Endodermal cell (in vitro differentiated cells): ENCODE measurements around the gene CLCNKA. TPM values are rescaled to one million over a fixed set of nuclear protein-coding genes. Genes with fewer than 3 reads are reported as not detected.

Experiments
- DNase-seq: peaks from one replicate; pipeline ENCODE4 v3.0.0-alpha.2; 2017
- H3K27ac ChIP-seq: 2 replicates; pipeline ENCODE4 v1.5.1; 2013; ENCODE audit warnings: mild to moderate bottlenecking, low read depth, low read length, moderate library complexity
- H3K27me3 ChIP-seq: 2 replicates; pipeline ENCODE4 v1.6.1; 2013; ENCODE audit warnings: mild to moderate bottlenecking, low read length, moderate library complexity; ENCODE audit not compliant: insufficient read depth, control insufficient read depth, poor library complexity, severe bottlenecking
- H3K36me3 ChIP-seq: 2 replicates; pipeline ENCODE4 v1.7.0; 2013; ENCODE audit warnings: mild to moderate bottlenecking, low read length, moderate library complexity; ENCODE audit not compliant: control insufficient read depth, insufficient read depth
- H3K4me1 ChIP-seq: one replicate; pipeline ENCODE4 v1.7.0; 2013; ENCODE audit warnings: low read length; ENCODE audit not compliant: control insufficient read depth, insufficient read depth
- H3K4me3 ChIP-seq: 2 replicates; pipeline ENCODE4 v1.5.1; 2013; ENCODE audit warnings: mild to moderate bottlenecking, low read length, moderate library complexity
- H3K9ac ChIP-seq: 2 replicates; pipeline ENCODE4 v1.6.1; 2013; ENCODE audit warnings: mild to moderate bottlenecking, low read length, moderate library complexity; ENCODE audit not compliant: poor library complexity, severe bottlenecking; ENCODE audit errors: extremely low read depth
- H3K9me3 ChIP-seq: 2 replicates; pipeline ENCODE4 v1.6.1; 2013; ENCODE audit warnings: mild to moderate bottlenecking, low read length, moderate library complexity; ENCODE audit not compliant: control insufficient read depth
- H3K27ac Mint-ChIP-seq: 2 replicates; pipeline ENCODE4 v1.8.0; 2020; ENCODE audit warnings: mixed read lengths
- H3K27me3 Mint-ChIP-seq: 2 replicates; pipeline ENCODE4 v1.8.0; 2021; ENCODE audit warnings: mild to moderate bottlenecking, mixed read lengths; ENCODE audit not compliant: insufficient read depth
- H3K36me3 Mint-ChIP-seq: 2 replicates; pipeline ENCODE4 v1.8.0; 2020; ENCODE audit warnings: low read depth, mixed read lengths
- H3K4me1 Mint-ChIP-seq: 2 replicates; pipeline ENCODE4 v1.8.0; 2020; ENCODE audit warnings: mixed read lengths
- H3K4me3 Mint-ChIP-seq: 2 replicates; pipeline ENCODE4 v1.8.0; 2020; ENCODE audit warnings: mild to moderate bottlenecking, moderate library complexity, mixed read lengths
- H3K9me3 Mint-ChIP-seq: 2 replicates; pipeline ENCODE4 v1.8.0; 2020; ENCODE audit warnings: mild to moderate bottlenecking, mixed read lengths
- WGBS, 2 experiments: methylation state at CpG; one replicate each; pipeline versions ENCODE4 v1.1.5 to v1.1.7; 2013; ENCODE audit warnings: missing lambda C conversion rate in 2 of 2, mixed read lengths in 1 of 2; ENCODE audit not compliant: insufficient coverage in 1 of 2, insufficient read length in 1 of 2; 5-methylcytosine and 5-hydroxymethylcytosine counted together
- total RNA-seq, 2 donors: library from RNA; stranded (reverse); fragmentation: NEBNext Ultra II Directional in 1 of 2; extraction: Animal tissue kit (Norgen Biotek cat#: 25700) in 1 of 2; gene quantifications; 2 replicates in 1 of 2; 3 replicates in 1 of 2; pipeline ENCODE4 v1.2.1, GENCODE V29; 2021
- TF ChIP-seq, protein P1 (sequence below): fragments of 200-600 bp; sonication (generic); conservative IDR thresholded peaks from 2 replicates; pipeline ENCODE4 v1.5.0; 2021; ENCODE audit warnings: antibody characterized with exemption, mild to moderate bottlenecking

The CLCNKA gene
- total RNA-seq, 2 donors from 2014 or later: 3.2 to 3.5 TPM

GRCh38 chr1:15988856-15989736 is 32.7 kb upstream of the CLCNKA start:
- Histone ChIP-seq H3K4me1 (no peaks in the 10 kb centered on the region), H3K9me3 (no peaks in the 10 kb centered on the region), H3K27ac (no peak overlapping the region), H3K9ac (no peak overlapping the region), H3K36me3 (no peaks in the 10 kb centered on the region), H3K27me3 (no peaks in the 10 kb centered on the region), H3K4me3 (no peak overlapping the region)
- TF ChIP-seq, protein P1, sequence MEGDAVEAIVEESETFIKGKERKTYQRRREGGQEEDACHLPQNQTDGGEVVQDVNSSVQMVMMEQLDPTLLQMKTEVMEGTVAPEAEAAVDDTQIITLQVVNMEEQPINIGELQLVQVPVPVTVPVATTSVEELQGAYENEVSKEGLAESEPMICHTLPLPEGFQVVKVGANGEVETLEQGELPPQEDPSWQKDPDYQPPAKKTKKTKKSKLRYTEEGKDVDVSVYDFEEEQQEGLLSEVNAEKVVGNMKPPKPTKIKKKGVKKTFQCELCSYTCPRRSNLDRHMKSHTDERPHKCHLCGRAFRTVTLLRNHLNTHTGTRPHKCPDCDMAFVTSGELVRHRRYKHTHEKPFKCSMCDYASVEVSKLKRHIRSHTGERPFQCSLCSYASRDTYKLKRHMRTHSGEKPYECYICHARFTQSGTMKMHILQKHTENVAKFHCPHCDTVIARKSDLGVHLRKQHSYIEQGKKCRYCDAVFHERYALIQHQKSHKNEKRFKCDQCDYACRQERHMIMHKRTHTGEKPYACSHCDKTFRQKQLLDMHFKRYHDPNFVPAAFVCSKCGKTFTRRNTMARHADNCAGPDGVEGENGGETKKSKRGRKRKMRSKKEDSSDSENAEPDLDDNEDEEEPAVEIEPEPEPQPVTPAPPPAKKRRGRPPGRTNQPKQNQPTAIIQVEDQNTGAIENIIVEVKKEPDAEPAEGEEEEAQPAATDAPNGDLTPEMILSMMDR: no peak
- Mint-ChIP-seq H3K27ac (no peak overlapping the region), H3K36me3 (no peaks in the 10 kb centered on the region), H3K4me3 (no peak overlapping the region), H3K9me3 (no peaks in the 10 kb centered on the region), H3K27me3 (peaks cover 8% of the 10 kb centered on the region), H3K4me1 (no peaks in the 10 kb centered on the region)
- WGBS, 2 experiments: 91% methylated on average over 7 to 13 of the region's 13 CpGs
- no peak for DNase-seq

DNA sequence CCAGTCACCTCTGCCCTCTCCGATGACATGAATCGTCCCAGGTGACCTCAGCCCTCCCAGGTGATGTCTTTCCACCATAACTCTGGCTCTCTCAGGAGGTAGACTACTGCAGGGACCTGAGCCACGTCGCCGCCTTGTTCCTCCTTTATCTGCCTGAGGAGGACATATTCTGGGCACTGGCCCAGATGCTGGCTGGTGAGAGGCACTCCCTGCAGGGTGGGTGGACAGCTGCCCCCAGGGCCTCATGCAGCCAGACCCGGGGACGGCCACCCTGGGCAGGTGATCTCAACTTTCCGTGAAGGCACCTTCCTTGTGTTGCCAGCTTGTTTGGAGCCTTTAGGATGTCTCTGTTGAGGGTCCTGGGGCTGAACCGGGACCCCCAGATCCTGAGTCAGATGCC is 32.1 kb upstream of the CLCNKA start:
- no peak overlapping the region for H3K27ac ChIP-seq
- no peak overlapping the region for H3K9ac ChIP-seq
- peaks cover 5% of the 10 kb centered on the region for H3K27me3 Mint-ChIP-seq
- 90 to 91% methylated on average over 8 to 9 of the region's 9 CpGs for WGBS, 2 experiments
- no peaks in the 10 kb centered on the region for H3K9me3 ChIP-seq
- H3K4me3 Mint-ChIP-seq: no peak overlapping the region
- no peaks in the 10 kb centered on the region for H3K27me3 ChIP-seq
- H3K36me3 ChIP-seq: no peaks in the 10 kb centered on the region
- no peak overlapping the region for H3K27ac Mint-ChIP-seq
- no peaks in the 10 kb centered on the region for H3K36me3 Mint-ChIP-seq
- no peaks in the 10 kb centered on the region for H3K9me3 Mint-ChIP-seq
- DNase-seq: no peak
- no peaks in the 10 kb centered on the region for H3K4me1 ChIP-seq
- H3K4me1 Mint-ChIP-seq: no peaks in the 10 kb centered on the region
- TF ChIP-seq, protein P1: no peak
- no peak overlapping the region for H3K4me3 ChIP-seq

- peak; percentile 30 for DNase-seq
- Histone ChIP-seq H3K4me3 (no peak overlapping the region), H3K36me3 (no peaks in the 10 kb centered on the region), H3K27me3 (no peaks in the 10 kb centered on the region), H3K4me1 (no peaks in the 10 kb centered on the region), H3K9me3 (no peaks in the 10 kb centered on the region), H3K9ac (no peak overlapping the region), H3K27ac (no peak overlapping the region)
- Mint-ChIP-seq H3K4me1 (no peaks in the 10 kb centered on the region), H3K27ac (no peak overlapping the region), H3K36me3 (no peaks in the 10 kb centered on the region), H3K9me3 (no peaks in the 10 kb centered on the region), H3K4me3 (no peak overlapping the region), H3K27me3 (peaks cover 2% of the 10 kb centered on the region)
- TF ChIP-seq, protein P1: no peak
- 92 to 96% methylated on average over 8 to 11 of the region's 11 CpGs for WGBS, 2 experiments
These were observed 30.2 kb upstream of the CLCNKA start for GRCh38 chr1:15991427-15992186.
